GM19452 (cell line): Measurements from ENCODE around the gene LRRK1.

ENCODE experiments used
- ATAC-seq: cut with Tn5 transposase; IDR thresholded peaks from one replicate; pipeline ENCODE4 v1.9.1; 2021; ENCODE audit not compliant: unreplicated experiment

The LRRK1 gene

GRCh38 chr15:100918690-100919480, at the start of gene LRRK1:
LRRK1 (plus strand) TSS chr15:100919357; CDS start chr15:100924633, 5,276 bp downstream.
- peak; percentile 16 for ATAC-seq

- no peak for ATAC-seq
Observed at GRCh38 chr15:100873029-100873677, 46.0 kb upstream of the LRRK1 start.

- no peak for ATAC-seq
Observed at GRCh38 chr15:100875495-100875894, 43.7 kb upstream of the LRRK1 start.

DNA sequence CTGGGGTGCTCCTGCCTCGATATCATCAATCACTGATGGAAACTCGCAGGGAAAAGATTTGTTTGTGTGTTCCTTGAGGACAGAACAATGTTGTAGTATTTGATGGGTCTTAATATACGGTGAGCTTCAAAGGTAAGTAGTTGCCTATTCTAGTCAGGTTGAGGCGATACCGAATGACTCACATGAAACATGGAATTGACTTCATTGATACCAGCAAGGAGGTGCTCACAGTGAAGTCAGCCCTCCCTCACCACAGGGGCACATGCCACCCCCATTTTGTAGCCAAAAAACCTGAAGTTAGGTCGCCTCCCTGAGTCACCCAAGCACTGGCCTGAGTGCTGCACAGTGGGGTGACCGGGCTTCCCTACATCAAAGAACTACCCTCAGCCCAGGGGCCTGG, 43.2 kb upstream of the LRRK1 start:
- ATAC-seq, result no peak

DNA sequence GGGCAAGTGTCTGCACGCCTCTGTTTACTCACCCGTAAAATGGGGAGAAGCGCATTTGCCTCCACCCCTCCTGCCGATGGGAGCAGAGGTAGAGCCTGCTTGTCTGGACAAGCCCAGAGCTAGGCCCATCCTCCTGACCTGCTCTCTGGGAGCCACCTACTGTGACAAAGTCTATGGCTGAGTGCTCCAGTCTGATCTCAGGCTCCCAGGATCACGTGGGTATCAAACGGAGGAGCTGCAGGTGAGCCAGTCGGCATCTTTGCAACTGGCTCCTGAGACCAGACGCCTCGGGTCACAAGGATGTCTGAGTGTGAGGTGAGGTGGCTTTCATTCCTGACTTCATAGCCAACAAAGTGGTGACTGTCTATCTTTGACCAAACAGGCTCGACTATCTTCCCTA, 41.6 kb upstream of the LRRK1 start:
- no peak for ATAC-seq

- ATAC-seq, result no peak
Observed at GRCh38 chr15:100878130-100878529, 41.0 kb upstream of the LRRK1 start.

DNA sequence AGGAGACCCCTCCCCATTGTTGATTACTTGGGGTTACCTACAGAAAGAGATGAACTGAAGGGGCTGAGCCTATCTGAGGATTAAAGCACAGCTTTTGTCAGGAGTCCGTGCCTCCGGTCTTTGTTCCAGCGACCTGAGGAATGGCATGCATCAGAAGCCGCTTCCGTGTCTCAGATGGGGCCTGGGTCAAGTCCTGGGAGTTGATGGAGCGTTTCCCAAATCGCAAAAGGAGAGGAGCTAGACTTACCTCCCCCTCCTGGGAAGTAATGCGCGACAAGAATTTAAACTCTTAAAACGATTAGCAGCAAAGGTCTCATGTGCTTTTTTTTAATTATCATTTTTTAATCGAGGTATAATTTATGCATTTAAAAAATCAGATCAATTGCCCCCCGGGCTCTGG, 40.5 kb upstream of the LRRK1 start:
- ATAC-seq, result no peak

DNA sequence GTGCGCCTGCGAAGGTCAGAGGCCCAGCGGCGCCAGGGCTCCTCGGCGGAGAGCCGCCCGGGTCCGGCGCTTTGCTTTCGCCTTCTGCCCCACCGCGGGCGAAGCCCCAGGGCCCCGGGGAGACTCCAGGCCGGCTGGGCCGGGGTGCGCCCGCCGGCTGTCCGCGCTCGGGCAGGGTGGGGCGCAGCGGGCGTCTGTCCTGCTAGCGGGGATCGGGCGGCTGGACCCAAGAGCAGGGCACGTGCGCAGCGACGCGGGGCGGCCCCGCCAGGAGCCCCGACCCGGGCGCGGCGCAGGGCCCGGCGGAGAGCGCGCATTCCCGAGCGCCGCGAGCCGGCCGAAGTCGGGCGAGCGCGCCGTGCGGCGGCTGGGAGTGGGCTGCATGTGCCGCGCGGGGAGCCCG, 40.1 kb upstream of the LRRK1 start:
- no peak for ATAC-seq

GRCh38 chr15:100879464-100880138, 39.6 kb upstream of the LRRK1 start, which contains the start of gene ALDH1A3:
ALDH1A3 (plus strand) TSS chr15:100879831; CDS start chr15:100879908, 77 bp downstream.
- no peak for ATAC-seq

GRCh38 chr15:100880139-100880896, 38.8 kb upstream of the LRRK1 start:
- ATAC-seq, result no peak

DNA sequence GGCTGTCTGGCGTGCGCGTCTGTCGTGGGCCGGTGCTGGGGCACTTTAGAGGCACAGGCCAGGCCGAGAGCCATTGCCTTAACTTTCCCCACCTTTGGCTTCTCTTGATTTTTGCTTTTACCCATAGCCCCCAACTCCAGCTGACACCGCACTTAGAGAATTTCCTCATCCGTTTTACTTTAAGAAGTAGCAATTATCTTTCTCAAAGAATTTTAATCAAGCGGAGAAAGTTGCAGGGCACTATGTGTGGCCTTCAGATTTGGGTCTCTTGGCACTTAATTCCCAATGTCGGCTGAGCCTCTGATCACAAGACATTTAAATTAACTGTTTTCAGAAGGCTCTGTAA, 38.3 kb upstream of the LRRK1 start:
- ATAC-seq, result no peak

DNA sequence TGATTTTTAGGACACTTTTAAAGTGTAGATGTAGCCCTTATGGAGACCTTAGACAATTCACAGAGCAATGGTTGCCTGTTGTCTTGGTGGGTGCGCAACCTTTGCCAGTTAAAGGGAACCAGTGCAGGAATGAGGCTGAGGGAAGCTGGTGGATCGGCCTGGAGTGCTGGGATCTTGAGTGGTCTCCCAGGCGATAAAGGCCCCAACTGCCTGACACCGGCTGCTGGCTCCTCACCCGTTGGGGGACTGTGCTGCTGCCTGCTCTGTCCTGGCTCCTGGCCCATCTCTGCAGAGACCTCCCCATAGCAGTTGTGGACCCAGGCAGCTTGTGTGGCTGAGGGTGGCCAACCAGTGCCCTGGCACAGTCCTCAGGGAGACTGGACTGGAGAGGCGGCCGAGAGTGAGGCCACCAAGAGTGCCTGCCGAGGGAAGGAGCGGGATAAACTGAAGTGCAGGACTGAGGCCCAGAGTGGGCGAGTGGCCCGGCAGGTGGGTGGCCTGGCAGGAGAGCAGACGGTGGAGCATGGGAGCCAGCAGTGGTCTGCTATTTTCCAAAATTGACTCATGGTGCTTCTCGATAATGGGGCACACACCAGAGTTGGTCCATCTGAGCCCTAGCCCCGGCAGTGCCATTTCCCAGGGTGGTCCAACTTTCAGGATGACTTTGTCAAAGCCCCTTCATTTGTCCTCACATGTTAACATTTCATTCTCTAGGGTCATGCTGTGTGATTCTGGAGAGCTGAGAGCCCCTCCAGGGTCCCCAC, 37.4 kb upstream of the LRRK1 start:
- ATAC-seq, result no peak

DNA sequence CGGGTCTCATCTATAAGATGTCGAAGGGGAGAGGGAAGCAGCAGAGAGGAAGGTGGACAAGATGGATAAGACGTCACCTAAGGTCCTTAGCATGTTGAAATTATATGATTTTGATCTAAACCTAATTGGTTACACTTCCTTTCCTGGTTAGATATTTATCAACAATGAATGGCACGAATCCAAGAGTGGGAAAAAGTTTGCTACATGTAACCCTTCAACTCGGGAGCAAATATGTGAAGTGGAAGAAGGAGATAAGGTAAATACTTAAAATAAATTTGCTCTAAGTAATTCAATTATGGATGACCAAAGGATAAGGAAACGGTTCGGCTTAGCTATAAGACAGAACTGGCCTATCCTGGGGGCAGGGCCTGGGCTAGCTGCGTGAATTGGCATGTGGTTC, 34.0 kb upstream of the LRRK1 start:
- ATAC-seq, result no peak

- no peak for ATAC-seq
Observed at GRCh38 chr15:100885811-100886210, 33.3 kb upstream of the LRRK1 start.

GRCh38 chr15:100887211-100887913, 31.8 kb upstream of the LRRK1 start:
- no peak for ATAC-seq

GRCh38 chr15:100889385-100890050, 29.6 kb upstream of the LRRK1 start:
- ATAC-seq, result no peak

DNA sequence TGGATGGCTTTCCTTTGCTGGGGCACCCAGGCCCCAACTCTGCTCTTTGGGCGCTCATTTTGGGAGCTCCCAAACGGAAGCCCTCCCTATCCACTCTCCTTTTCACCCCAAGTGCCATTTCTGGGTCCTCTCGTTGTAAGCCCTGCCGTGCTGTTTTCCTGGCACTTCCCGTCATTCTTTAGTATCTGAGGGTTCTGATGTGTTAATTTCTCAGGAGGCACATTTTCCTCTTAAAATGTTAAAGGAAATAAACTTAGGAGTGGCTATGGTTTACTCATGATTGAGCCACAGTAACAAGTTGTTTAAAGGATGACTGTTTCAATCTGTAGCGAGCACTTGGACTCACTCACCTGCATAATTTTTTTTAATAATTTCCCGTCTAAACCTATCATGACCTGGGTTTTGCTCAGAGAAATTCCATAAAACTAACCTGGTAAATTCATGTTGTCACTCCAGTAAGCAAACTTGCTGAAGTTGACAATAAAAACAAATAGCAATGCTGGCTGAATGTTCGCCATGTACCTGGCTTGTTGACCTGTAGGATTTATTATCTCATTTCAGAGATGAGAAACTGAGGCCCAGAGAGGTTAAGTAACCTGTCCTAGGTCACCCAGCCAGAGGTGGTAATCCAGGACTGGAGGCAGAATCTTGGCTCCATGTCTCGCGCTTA, 29.0 kb upstream of the LRRK1 start:
- ATAC-seq, result no peak

GRCh38 chr15:100890850-100891249, 28.3 kb upstream of the LRRK1 start:
- no peak for ATAC-seq
